ENCODE data around the gene NALF2.

DNA sequence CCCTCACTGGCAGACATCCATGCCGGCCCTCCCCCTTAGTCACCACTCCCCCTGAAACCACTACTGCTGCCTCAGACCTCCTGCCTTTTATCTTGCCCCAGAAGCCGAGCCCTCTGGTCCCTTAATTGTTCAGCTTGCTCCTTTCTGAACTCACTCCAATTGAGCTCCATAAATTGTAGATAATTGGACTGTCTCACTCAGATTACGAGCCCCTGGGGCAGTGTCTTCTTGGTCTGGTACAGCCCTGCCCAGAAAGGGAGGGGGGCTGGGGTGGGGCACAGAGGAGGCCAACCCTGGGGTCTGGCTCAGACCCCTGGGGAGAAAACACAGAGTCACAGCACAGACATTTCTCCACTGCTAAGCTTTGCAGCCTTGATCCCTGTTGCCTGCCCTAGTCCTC, 39.4 kb downstream of the NALF2 start:
- no peak for TF ChIP-seq EZH2 (IDR thresholded peaks at IDR 0.05; ENCODE audit: insufficient read depth, poor library complexity, severe bottlenecking)
- TF ChIP-seq EZH2phosphoT487 (IDR thresholded peaks at IDR 0.05; ENCODE audit: insufficient read depth, low read depth), result no peak

Measured in GM23248 (cell line).